22Rv1 (cell line): Measurements from ENCODE around the gene HIC1.

ENCODE experiments used
- ZFX ChIP-seq: fragments of 450-650 bp; IDR thresholded peaks from 2 replicates; pipeline ENCODE4 v1.6.1; 2017; ENCODE audit warnings: antibody characterized with exemption, borderline replicate concordance
- TF ChIP-seq, protein P1 (sequence below): fragments of 450-650 bp; IDR thresholded peaks from 2 replicates; pipeline ENCODE4 v1.5.1; 2017; ENCODE audit warnings: mild to moderate bottlenecking

- TF ChIP-seq, protein P1, sequence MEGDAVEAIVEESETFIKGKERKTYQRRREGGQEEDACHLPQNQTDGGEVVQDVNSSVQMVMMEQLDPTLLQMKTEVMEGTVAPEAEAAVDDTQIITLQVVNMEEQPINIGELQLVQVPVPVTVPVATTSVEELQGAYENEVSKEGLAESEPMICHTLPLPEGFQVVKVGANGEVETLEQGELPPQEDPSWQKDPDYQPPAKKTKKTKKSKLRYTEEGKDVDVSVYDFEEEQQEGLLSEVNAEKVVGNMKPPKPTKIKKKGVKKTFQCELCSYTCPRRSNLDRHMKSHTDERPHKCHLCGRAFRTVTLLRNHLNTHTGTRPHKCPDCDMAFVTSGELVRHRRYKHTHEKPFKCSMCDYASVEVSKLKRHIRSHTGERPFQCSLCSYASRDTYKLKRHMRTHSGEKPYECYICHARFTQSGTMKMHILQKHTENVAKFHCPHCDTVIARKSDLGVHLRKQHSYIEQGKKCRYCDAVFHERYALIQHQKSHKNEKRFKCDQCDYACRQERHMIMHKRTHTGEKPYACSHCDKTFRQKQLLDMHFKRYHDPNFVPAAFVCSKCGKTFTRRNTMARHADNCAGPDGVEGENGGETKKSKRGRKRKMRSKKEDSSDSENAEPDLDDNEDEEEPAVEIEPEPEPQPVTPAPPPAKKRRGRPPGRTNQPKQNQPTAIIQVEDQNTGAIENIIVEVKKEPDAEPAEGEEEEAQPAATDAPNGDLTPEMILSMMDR = no peak
- TF ChIP-seq ZFX = no peak
Measured at GRCh38 chr17:2071024-2071385, 16.1 kb downstream of the HIC1 start.
